ENCODE measurements around the gene ZNF567. TPM values are rescaled to one million over a fixed set of nuclear protein-coding genes. Genes with fewer than 3 reads are reported as not detected.

ZNF567 gene
- total RNA-seq, 2 experiments from 2014 or later: 8.3 to 8.6 TPM

- no peaks in the 10 kb centered on the region for H3K9me2 ChIP-seq (ENCODE audit: insufficient read depth, low read length)
- H2AFZ ChIP-seq (ENCODE audit: low read length): no peak overlapping the region
- no TSS peak for BruUV-seq (replicated peaks)
- POLR2A ChIA-PET: no interaction called here
- no peak for TF ChIP-seq EZH2phosphoT487 (IDR thresholded peaks at IDR 0.05; ENCODE audit: borderline replicate concordance, low read depth, low read length)
- TF ChIP-seq CTCF (conservative IDR thresholded peaks at IDR 0.05; ENCODE audit: low read length): no peak
- no peak overlapping the region for H3K4me2 ChIP-seq (ENCODE audit: low read length)
- intact Hi-C loops (cut with micrococcal nuclease; ENCODE audit: unreplicated experiment): no loop called here
- H3K9me3 ChIP-seq (ENCODE audit: low read length): no peaks in the 10 kb centered on the region
- no peak overlapping the region for H3K4me3 ChIP-seq (ENCODE audit: low read depth, low read length, poor library complexity, severe bottlenecking)
- DNase-seq (ENCODE audit: low spot score): no peak
- H3K4me1 ChIP-seq (ENCODE audit: insufficient read depth, low read length, poor library complexity, severe bottlenecking): no peaks in the 10 kb centered on the region
- H4K20me1 ChIP-seq (ENCODE audit: insufficient read depth, low read length): no peaks in the 10 kb centered on the region
- H3K27ac ChIP-seq (ENCODE audit: low read depth, low read length, poor library complexity, severe bottlenecking): no peak overlapping the region
- H3K79me2 ChIP-seq (ENCODE audit: insufficient read depth, low read depth, low read length): no peaks in the 10 kb centered on the region
- CTCF ChIA-PET (ENCODE audit: unreplicated experiment): no interaction called here
- H3K36me3 ChIP-seq (ENCODE audit: insufficient read depth, low read length): peaks cover 16% of the 10 kb centered on the region
Observed at GRCh38 chr19:36668646-36669045, 18.8 kb upstream of the ZNF567 start.

- Histone ChIP-seq H4K20me1 (ENCODE audit: insufficient read depth, low read length) (no peaks in the 10 kb centered on the region), H3K4me3 (ENCODE audit: low read depth, low read length, poor library complexity, severe bottlenecking) (no peak overlapping the region), H3K9me3 (ENCODE audit: low read length) (peaks cover 5% of the 10 kb centered on the region; the same call in 1 of the 2 replicates), H3K79me2 (ENCODE audit: insufficient read depth, low read depth, low read length) (no peaks in the 10 kb centered on the region), H3K4me1 (ENCODE audit: insufficient read depth, low read length, poor library complexity, severe bottlenecking) (no peaks in the 10 kb centered on the region), H3K9me2 (ENCODE audit: insufficient read depth, low read length) (no peaks in the 10 kb centered on the region), H3K36me3 (ENCODE audit: insufficient read depth, low read length) (peaks cover 8% of the 10 kb centered on the region), H3K27ac (ENCODE audit: low read depth, low read length, poor library complexity, severe bottlenecking) (no peak overlapping the region), H3K4me2 (ENCODE audit: low read length) (no peak overlapping the region), H2AFZ (ENCODE audit: low read length) (no peak overlapping the region)
- DNase-seq (ENCODE audit: low spot score): no peak
- POLR2A ChIA-PET: no interaction called here
- TF ChIP-seq EZH2phosphoT487 (IDR thresholded peaks at IDR 0.05; ENCODE audit: borderline replicate concordance, low read depth, low read length) (no peak), CTCF (conservative IDR thresholded peaks at IDR 0.05; ENCODE audit: low read length) (no peak)
- intact Hi-C loops (cut with micrococcal nuclease; ENCODE audit: unreplicated experiment): no loop called here
- BruUV-seq (replicated peaks): no TSS peak
- CTCF ChIA-PET (ENCODE audit: unreplicated experiment): no interaction called here
Observed at GRCh38 chr19:36672368-36672767, 15.0 kb upstream of the ZNF567 start.

GRCh38 chr19:36674201-36674600, 13.2 kb upstream of the ZNF567 start:
- Histone ChIP-seq H3K4me2 (ENCODE audit: low read length) (no peak overlapping the region), H2AFZ (ENCODE audit: low read length) (no peak overlapping the region), H3K9me2 (ENCODE audit: insufficient read depth, low read length) (no peaks in the 10 kb centered on the region), H3K36me3 (ENCODE audit: insufficient read depth, low read length) (peaks cover 14% of the 10 kb centered on the region), H3K4me1 (ENCODE audit: insufficient read depth, low read length, poor library complexity, severe bottlenecking) (no peaks in the 10 kb centered on the region), H3K27ac (ENCODE audit: low read depth, low read length, poor library complexity, severe bottlenecking) (no peak overlapping the region), H3K9me3 (ENCODE audit: low read length) (peaks cover 5% of the 10 kb centered on the region; the same call in 1 of the 2 replicates), H3K4me3 (ENCODE audit: low read depth, low read length, poor library complexity, severe bottlenecking) (no peak overlapping the region), H3K79me2 (ENCODE audit: insufficient read depth, low read depth, low read length) (no peaks in the 10 kb centered on the region), H4K20me1 (ENCODE audit: insufficient read depth, low read length) (no peaks in the 10 kb centered on the region)
- intact Hi-C loops (cut with micrococcal nuclease; ENCODE audit: unreplicated experiment): no loop called here
- ChIA-PET POLR2A (interaction anchor here (0.6 to 1.2 kb wide), 2 partner anchors 176 to 246 kb away, joined by 3 read pairs; no protein-coding TSS in a partner anchor), CTCF (ENCODE audit: unreplicated experiment) (no interaction called here)
- no TSS peak for BruUV-seq (replicated peaks)
- TF ChIP-seq CTCF (conservative IDR thresholded peaks at IDR 0.05; ENCODE audit: low read length) (no peak), EZH2phosphoT487 (IDR thresholded peaks at IDR 0.05; ENCODE audit: borderline replicate concordance, low read depth, low read length) (no peak)
- no peak for DNase-seq (ENCODE audit: low spot score)
